ENCODE data around the gene CDH16.
A peak's percentile ranks its signal among the peaks of the same experiment; 100 is the strongest.
"Not testable (repeated sequence)": the region's sequence is repeated elsewhere in the genome, so short reads cannot be mapped to it uniquely, and the experiment has no call there.

The CDH16 gene

DNA sequence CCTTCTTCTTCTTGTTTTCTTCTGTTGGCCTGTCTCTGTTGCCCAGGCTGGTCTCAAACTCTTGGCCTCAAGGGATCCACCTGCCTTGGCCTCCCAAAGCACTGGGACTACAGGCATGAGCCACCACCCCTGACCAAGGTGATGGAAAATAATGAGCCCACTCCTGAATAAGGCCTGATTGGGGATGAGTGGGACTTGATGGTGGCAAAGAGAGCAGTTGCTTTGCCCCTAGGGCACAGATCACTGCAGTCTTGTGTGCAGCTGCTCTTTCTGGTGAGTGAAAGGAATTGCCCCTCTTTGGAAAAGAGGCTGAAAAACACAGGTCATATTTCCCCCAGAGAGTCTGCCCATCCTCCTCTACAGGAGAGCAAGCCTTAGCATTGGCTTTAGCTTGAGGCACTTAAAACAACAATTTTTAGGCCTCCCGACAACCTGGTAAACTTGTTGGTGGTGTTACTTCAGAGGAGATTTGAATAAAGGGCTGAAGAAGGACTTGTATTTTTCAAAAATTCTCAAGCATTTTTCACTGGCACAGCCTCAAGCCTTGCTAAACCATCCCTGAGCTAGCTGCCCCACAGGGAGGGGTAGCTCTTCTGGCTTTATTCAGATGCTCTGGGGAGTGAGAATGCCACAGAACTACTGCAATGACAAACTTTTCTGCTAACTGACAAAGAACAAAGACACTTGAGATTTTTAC, 44.5 kb downstream of the CDH16 start:
- DNase-seq (ENCODE audit: low spot score): no peak

DNA sequence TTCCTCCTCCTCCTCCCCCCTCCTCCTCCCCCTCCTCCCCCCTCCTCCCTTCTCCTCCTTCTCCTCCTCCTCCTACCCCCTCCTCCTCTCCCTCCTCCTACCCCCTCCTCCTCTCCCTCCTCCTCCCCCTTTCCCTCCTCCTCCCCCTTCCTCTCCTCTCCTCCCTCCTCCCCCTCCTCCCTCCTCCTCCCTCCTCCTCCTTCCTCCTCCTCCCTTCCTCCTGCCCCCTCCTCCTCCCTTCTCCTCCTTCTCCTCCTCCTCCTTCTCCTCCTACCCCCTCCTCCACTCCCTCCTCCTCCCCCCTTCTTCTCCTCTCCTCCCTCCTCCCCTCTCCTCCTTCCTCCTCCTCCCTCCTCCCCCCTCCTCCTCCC, 45.0 kb downstream of the CDH16 start:
- no peak for DNase-seq (ENCODE audit: low spot score)

GRCh38 chr16:66872943-66873684, 45.6 kb downstream of the CDH16 start:
- DNase-seq (ENCODE audit: low spot score): peak; percentile 84

DNA sequence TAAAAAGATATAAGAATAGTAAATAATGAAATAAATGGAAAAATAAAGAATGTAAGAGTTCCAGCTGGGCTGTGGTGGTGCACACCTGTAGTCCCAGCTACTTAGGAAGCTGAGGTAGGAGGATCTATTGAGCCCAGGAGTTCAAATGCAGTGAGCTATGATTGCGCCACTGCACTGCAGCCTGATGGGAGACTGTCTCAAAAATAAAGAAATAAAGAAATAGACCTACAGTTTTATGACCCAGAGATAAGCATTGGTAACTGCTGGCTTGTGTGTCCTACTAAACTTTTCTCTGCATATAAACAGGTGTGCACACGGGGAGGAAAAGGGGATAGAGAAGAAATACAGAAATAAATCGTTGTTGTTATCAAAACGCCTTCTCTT, 46.1 kb downstream of the CDH16 start:
- DNase-seq (ENCODE audit: low spot score): no peak

- no peak for DNase-seq (ENCODE audit: low spot score)
Observed at GRCh38 chr16:66871840-66872239, 46.8 kb downstream of the CDH16 start.

- DNase-seq (ENCODE audit: low spot score): not testable (repeated sequence)
Observed at GRCh38 chr16:66871363-66871762, 47.3 kb downstream of the CDH16 start.

DNA sequence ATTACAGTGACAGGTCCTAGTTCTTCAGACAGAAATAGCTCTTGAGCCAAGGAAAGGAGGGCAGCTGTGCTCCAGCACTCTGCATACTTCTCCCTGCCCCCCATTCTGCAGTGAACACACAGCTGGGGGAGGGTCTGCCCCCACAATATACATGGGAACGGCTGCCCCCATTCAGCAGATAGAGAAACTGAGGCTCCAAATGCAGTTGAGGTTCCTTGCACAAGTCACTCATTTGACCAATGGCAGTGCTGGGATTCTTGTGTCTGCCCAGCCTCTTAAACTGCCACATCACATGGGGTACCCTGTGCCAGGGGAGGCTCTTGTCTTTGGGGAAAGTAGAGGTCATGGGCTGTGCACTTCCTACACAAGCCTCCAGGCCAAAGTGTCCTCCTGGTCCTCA, 49.3 kb downstream of the CDH16 start:
- DNase-seq (ENCODE audit: low spot score): no peak

DNA sequence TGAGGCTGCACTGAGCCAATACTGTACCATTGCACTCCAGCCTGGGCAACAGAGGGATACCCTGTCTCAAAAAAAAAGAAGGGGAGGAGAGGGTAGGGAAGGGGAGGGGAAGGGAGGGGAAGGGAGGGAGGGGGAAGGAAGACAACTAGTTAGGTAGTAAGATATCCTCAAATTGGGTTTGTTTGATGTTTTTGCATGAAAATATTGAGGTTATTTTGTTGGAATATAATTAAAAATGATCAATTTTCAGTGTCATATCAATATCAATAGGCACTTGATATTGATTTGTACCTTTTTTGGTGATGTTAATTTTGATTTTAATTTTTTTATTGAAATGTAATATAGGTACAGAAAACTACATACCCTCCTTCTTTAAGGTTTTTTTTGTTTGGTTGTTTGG, 55.0 kb downstream of the CDH16 start:
- DNase-seq (ENCODE audit: low spot score): no peak

DNA sequence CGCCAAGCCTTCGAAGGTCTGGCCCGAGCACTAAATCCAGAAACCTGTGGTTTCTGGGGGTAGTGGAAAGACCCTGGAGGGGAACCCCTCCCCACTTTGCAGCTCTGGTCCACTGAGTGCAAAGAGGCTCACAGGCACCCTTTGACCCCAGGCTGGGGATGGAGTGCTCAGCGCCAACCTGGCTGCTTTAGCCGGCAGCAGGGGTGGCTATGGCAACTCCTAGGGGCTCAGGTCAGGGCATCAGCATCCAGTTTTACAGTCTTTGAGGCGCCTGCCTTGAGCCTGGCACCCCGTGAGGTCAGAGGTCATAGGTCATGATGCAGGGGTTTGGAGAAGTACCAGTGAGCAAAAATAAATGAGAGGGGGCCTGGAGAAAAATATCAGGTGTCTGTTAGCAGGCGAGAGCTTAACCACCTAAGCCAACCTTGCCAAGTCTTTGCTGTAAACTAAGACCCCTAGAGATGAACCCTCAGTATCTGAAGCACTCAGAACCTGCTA, 56.6 kb downstream of the CDH16 start:
- DNase-seq (ENCODE audit: low spot score): no peak

GRCh38 chr16:66859397-66860068, 59.2 kb downstream of the CDH16 start:
- DNase-seq (ENCODE audit: low spot score): no peak

GRCh38 chr16:66858740-66859396, 59.8 kb downstream of the CDH16 start:
- no peak for DNase-seq (ENCODE audit: low spot score)

All from SK-N-DZ (cell line).